HCT116 (cell line): ENCODE measurements around the gene PGBD4. TPM values are rescaled to one million over a fixed set of nuclear protein-coding genes. Genes with fewer than 3 reads are reported as not detected.

Experiments
- ATAC-seq: fragments of 200-7000 bp; cut with Tn5 transposase; 2 replicates; pipeline ENCODE4 v1.9.1; 2020; ENCODE audit warnings: mild to moderate bottlenecking, moderate library complexity
- BruUV-seq: library from RNA; stranded (reverse); fragments of 400-500 nt; replicated peaks from 2 replicates; lab custom pipeline; 2021; lab: Mats Ljungman, UMichigan
- CTCF ChIA-PET: fragments of 300-600 bp; sonication (Branson Sonifier 250); formaldehyde crosslinking; loops from one replicate; lab custom pipeline; 2021; ENCODE audit warnings: antibody characterized with exemption; lab: Charles Lee
- POLR2A ChIA-PET: fragments of 300-600, 350-600 bp; sonication (Branson Sonifier 250); formaldehyde crosslinking; loops from one replicate; lab custom pipeline; 2021; ENCODE audit warnings: antibody characterized with exemption; lab: Charles Lee
- RAD21 ChIA-PET, 2 experiments: fragments of 300-600 bp; sonication (Branson Sonifier 250); formaldehyde crosslinking; loops; one replicate each; lab custom pipeline; 2023; ENCODE audit warnings: low total read pairs in 2 of 2; ENCODE audit not compliant: uncharacterized antibody in 2 of 2, unreplicated experiment in 2 of 2, low non-redundant PET in 1 of 2; lab: Charles Lee
- DNase-seq: peaks from one replicate; pipeline ENCODE4 v3.0.0-alpha.2; 2010; ENCODE audit warnings: low read depth, low spot score
- H2AFZ ChIP-seq: fragments of 200-600 bp; shearing (Covaris generic), sonication (generic); 2 replicates; pipeline ENCODE4 v1.6.1; 2017; ENCODE audit warnings: low read depth, mixed run types, mixed read lengths, antibody characterized with exemption, low read length; ENCODE audit not compliant: poor library complexity, severe bottlenecking
- H3K27ac ChIP-seq: 2 replicates; pipeline ENCODE4 v1.5.1; 2012; ENCODE audit warnings: low read depth, low read length
- H3K27me3 ChIP-seq: fragments of 200-600 bp; sonication (generic); 2 replicates; pipeline ENCODE4 v1.6.1; 2016; ENCODE audit warnings: mixed run types, low read length, mixed read lengths; ENCODE audit not compliant: insufficient read depth
- H3K36me3 ChIP-seq, 2 experiments: fragments of 200-500 bp in 1 of 2; fragments of 200-600 bp in 1 of 2; sonication (Bioruptor generic) in 1 of 2; sonication (generic) in 1 of 2; 2 replicates each; pipeline versions ENCODE4 v1.5.1 to v1.6.1; 2014 to 2016; ENCODE audit warnings: low read length in 2 of 2, inconsistent platforms in 1 of 2, mixed read lengths in 1 of 2, mixed run types in 1 of 2; ENCODE audit not compliant: insufficient read depth in 2 of 2, control insufficient read depth in 1 of 2
- H3K4me1 ChIP-seq, 2 experiments: fragments of 200-600 bp in 1 of 2; sonication (generic) in 1 of 2; 2 replicates each; pipeline versions ENCODE4 v1.5.1 to v1.6.1; 2012 to 2017; ENCODE audit warnings: low read length in 2 of 2, inconsistent platforms in 1 of 2, mild to moderate bottlenecking in 1 of 2, mixed read lengths in 1 of 2, mixed run types in 1 of 2, moderate library complexity in 1 of 2; ENCODE audit not compliant: insufficient read depth in 2 of 2, control insufficient read depth in 1 of 2
- H3K4me2 ChIP-seq: fragments of 200-600 bp; sonication (generic); 2 replicates; pipeline ENCODE4 v1.6.1; 2017; ENCODE audit warnings: mixed run types, low read length, mixed read lengths
- H3K4me3 ChIP-seq, 2 experiments: fragments of 200-600 bp in 1 of 2; sonication (generic) in 1 of 2; replicated peaks in 1 of 2; 2 replicates each; pipeline ENCODE4 v1.5.1; 2011 to 2016; ENCODE audit warnings: low read length in 2 of 2, control low read depth in 1 of 2, low read depth in 1 of 2, mild to moderate bottlenecking in 1 of 2, mixed read lengths in 1 of 2, mixed run types in 1 of 2
- H3K79me2 ChIP-seq: fragments of 200-600 bp; sonication (generic); 2 replicates; pipeline ENCODE4 v1.6.1; 2017; ENCODE audit warnings: mild to moderate bottlenecking, mixed run types, low read length, moderate library complexity, mixed read lengths; ENCODE audit not compliant: insufficient read depth
- H3K9ac ChIP-seq: fragments of 200-600 bp; sonication (generic); 2 replicates; pipeline ENCODE4 v1.6.1; 2016; ENCODE audit warnings: low read length, mixed read lengths
- H3K9me2 ChIP-seq: fragments of 200-600 bp; sonication (generic), shearing (Covaris generic); 2 replicates; pipeline ENCODE4 v1.6.1; 2017; ENCODE audit warnings: mixed run types, mild to moderate bottlenecking, moderate library complexity; ENCODE audit not compliant: insufficient read depth
- H3K9me3 ChIP-seq, 2 experiments: fragments of 200-500 bp in 1 of 2; fragments of 200-600 bp in 1 of 2; sonication (Bioruptor generic) in 1 of 2; sonication (generic) in 1 of 2; 2 replicates each; pipeline ENCODE4 v1.6.1; 2014 to 2017; ENCODE audit warnings: low read length in 2 of 2, mixed read lengths in 2 of 2, inconsistent platforms in 1 of 2, low read depth in 1 of 2, mild to moderate bottlenecking in 1 of 2, mixed run types in 1 of 2, moderate library complexity in 1 of 2; ENCODE audit not compliant: control insufficient read depth in 1 of 2, insufficient read depth in 1 of 2
- H4K20me1 ChIP-seq: fragments of 200-600 bp; sonication (generic), shearing (Covaris generic); 2 replicates; pipeline ENCODE4 v1.6.1; 2017; ENCODE audit warnings: mixed run types, mild to moderate bottlenecking, moderate library complexity; ENCODE audit not compliant: insufficient read depth
- CBX3 ChIP-seq: IDR thresholded peaks from 2 replicates; pipeline ENCODE4 v1.6.1; 2012; ENCODE audit warnings: low read depth
- CEBPB ChIP-seq: IDR thresholded peaks from 2 replicates; pipeline ENCODE4 v1.6.1; 2012; ENCODE audit warnings: low read depth
- EGR1 ChIP-seq: IDR thresholded peaks from 2 replicates; pipeline ENCODE4 v1.6.1; 2012; ENCODE audit warnings: low read depth
- ELF1 ChIP-seq: IDR thresholded peaks from 2 replicates; pipeline ENCODE4 v1.6.1; 2012; ENCODE audit warnings: low read depth, borderline replicate concordance
- POLR2A ChIP-seq: IDR thresholded peaks from 2 replicates; pipeline ENCODE4 v1.7.0; 2011; ENCODE audit warnings: borderline replicate concordance; ENCODE audit not compliant: insufficient read depth, insufficient read length; ENCODE audit errors: extremely low read depth
- POLR2AphosphoS5 ChIP-seq: IDR thresholded peaks from 2 replicates; pipeline ENCODE4 v1.6.1; 2011; ENCODE audit warnings: mild to moderate bottlenecking, low read depth, low read length, moderate library complexity
- SIN3A ChIP-seq: IDR thresholded peaks from 2 replicates; pipeline ENCODE4 v1.6.1; 2012; ENCODE audit warnings: low read depth
- SP1 ChIP-seq: IDR thresholded peaks from 2 replicates; pipeline ENCODE4 v1.6.1; 2012; ENCODE audit warnings: low read depth
- SRF ChIP-seq: IDR thresholded peaks from 2 replicates; pipeline ENCODE4 v1.6.1; 2012; ENCODE audit warnings: low read depth
- TCF7L2 ChIP-seq: IDR thresholded peaks from 2 replicates; pipeline ENCODE4 v1.7.0; 2011; ENCODE audit warnings: borderline replicate concordance, inconsistent platforms; ENCODE audit not compliant: insufficient read depth, insufficient read length; ENCODE audit errors: extremely low read depth
- YY1 ChIP-seq: IDR thresholded peaks from 2 replicates; pipeline ENCODE4 v1.6.1; 2011; ENCODE audit warnings: low read length, low read depth, moderate library complexity, mild to moderate bottlenecking; ENCODE audit not compliant: insufficient replicate concordance; ENCODE audit errors: extremely low read depth
- ZFX ChIP-seq: fragments of 450-650 bp; IDR thresholded peaks from 2 replicates; pipeline ENCODE4 v1.6.1; 2017
- ZNF274 ChIP-seq: fragments of 200-500 bp; sonication (Bioruptor generic); IDR thresholded peaks from 2 replicates; pipeline ENCODE4 v1.6.1; 2014; ENCODE audit warnings: mild to moderate bottlenecking, low read depth, low read length, inconsistent platforms
- intact Hi-C: fragments of 100-400 bp; cut with micrococcal nuclease; formaldehyde crosslinking; loops from 2 replicates; pipeline ENCODE4 v1.10.0; 2022
- total RNA-seq: library from RNA; stranded (reverse); gene quantifications from one replicate; pipeline ENCODE4 v1.2.1, GENCODE V29; 2021; ENCODE audit not compliant: unreplicated experiment
- TF ChIP-seq, protein P1 (sequence below), 3 experiments: fragments of 200-600 bp in 1 of 3; sonication (generic) in 1 of 3; IDR thresholded peaks in 2 of 3; conservative IDR thresholded peaks in 1 of 3; 2 replicates each; pipeline ENCODE4 v1.5.1; 2012 to 2017; ENCODE audit warnings: low read depth in 2 of 3, low read length in 2 of 3, antibody characterized with exemption in 1 of 3, borderline replicate concordance in 1 of 3, control low read depth in 1 of 3, mild to moderate bottlenecking in 1 of 3, mixed read lengths in 1 of 3, mixed run types in 1 of 3, moderate library complexity in 1 of 3; ENCODE audit not compliant: insufficient read depth in 1 of 3
- TF ChIP-seq, protein P2 (sequence below): IDR thresholded peaks from 2 replicates; pipeline ENCODE4 v1.6.1; 2012
- TF ChIP-seq, protein P3 (sequence below): IDR thresholded peaks from 2 replicates; pipeline ENCODE4 v1.6.1; 2011; ENCODE audit warnings: mild to moderate bottlenecking, low read length, moderate library complexity; ENCODE audit not compliant: insufficient replicate concordance; ENCODE audit errors: extremely low read depth

The PGBD4 gene
- total RNA-seq, 1 experiment from 2014 or later, result 0.96 TPM

DNA sequence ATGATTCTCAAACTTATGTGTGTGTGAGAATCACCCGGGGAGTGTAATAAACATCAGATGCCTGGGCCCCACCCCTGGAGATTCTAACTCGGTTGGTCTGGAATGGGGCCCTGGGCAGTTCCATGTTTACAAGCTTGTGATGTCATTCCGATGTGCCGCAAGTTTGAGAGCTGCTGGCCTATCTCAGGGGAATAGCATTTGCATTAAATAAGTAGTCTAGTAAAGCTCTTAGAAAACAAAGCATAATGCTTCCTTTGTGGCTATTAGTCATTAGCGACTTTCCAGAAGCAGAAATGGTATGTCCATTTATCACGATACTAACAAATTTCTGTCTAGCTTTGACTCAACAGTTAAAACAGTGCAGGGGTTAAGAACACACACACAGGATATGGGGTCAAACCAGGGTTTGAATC, 20.9 kb downstream of the PGBD4 start:
- H3K36me3 ChIP-seq, result no peaks in the 10 kb centered on the region
- intact Hi-C loops, result no loop called here
- no peak overlapping the region for H3K4me3 ChIP-seq
- no peaks in the 10 kb centered on the region for H3K79me2 ChIP-seq
- H3K9me2 ChIP-seq, result no peaks in the 10 kb centered on the region
- H4K20me1 ChIP-seq, result no peaks in the 10 kb centered on the region
- H3K9ac ChIP-seq, result no peak overlapping the region
- ChIA-PET RAD21 (interaction anchor here in 1 of 2 experiments (0.6 kb wide), 1 partner anchor 870 kb away, joined by 3 read pairs; no protein-coding TSS in a partner anchor), CTCF (no interaction called here), POLR2A (no interaction called here)
- H3K27ac ChIP-seq, result no peak overlapping the region
- H2AFZ ChIP-seq, result no peak overlapping the region
- BruUV-seq, result no TSS peak
- no peaks in the 10 kb centered on the region for H3K27me3 ChIP-seq
- DNase-seq, result no peak
- no peaks in the 10 kb centered on the region for H3K4me1 ChIP-seq
- no peak overlapping the region for H3K4me2 ChIP-seq
- H3K9me3 ChIP-seq, result no peaks in the 10 kb centered on the region
- no peak for ATAC-seq
- no peak for TF ChIP-seq POLR2A
- no peak for TF ChIP-seq ZFX
- TF ChIP-seq ELF1, result no peak
- no peak for TF ChIP-seq SP1
- TF ChIP-seq TCF7L2, result no peak
- TF ChIP-seq EGR1, result no peak
- no peak for TF ChIP-seq POLR2AphosphoS5
- TF ChIP-seq YY1, result no peak
- TF ChIP-seq, protein P1, sequence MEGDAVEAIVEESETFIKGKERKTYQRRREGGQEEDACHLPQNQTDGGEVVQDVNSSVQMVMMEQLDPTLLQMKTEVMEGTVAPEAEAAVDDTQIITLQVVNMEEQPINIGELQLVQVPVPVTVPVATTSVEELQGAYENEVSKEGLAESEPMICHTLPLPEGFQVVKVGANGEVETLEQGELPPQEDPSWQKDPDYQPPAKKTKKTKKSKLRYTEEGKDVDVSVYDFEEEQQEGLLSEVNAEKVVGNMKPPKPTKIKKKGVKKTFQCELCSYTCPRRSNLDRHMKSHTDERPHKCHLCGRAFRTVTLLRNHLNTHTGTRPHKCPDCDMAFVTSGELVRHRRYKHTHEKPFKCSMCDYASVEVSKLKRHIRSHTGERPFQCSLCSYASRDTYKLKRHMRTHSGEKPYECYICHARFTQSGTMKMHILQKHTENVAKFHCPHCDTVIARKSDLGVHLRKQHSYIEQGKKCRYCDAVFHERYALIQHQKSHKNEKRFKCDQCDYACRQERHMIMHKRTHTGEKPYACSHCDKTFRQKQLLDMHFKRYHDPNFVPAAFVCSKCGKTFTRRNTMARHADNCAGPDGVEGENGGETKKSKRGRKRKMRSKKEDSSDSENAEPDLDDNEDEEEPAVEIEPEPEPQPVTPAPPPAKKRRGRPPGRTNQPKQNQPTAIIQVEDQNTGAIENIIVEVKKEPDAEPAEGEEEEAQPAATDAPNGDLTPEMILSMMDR (IDR thresholded peaks at IDR 0.05 in 2 of 3, conservative IDR thresholded peaks at IDR 0.05 in 1 of 3; ENCODE audit: borderline replicate concordance in 1 of 3, insufficient read depth in 1 of 3, low read depth in 2 of 3, low read length in 2 of 3), result no peak
- TF ChIP-seq SRF, result no peak
- TF ChIP-seq, protein P2, sequence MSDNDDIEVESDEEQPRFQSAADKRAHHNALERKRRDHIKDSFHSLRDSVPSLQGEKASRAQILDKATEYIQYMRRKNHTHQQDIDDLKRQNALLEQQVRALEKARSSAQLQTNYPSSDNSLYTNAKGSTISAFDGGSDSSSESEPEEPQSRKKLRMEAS, result no peak
- TF ChIP-seq CEBPB, result no peak
- no peak for TF ChIP-seq SIN3A
- TF ChIP-seq CBX3, result no peak
- TF ChIP-seq ZNF274, result no peak
- TF ChIP-seq, protein P3, sequence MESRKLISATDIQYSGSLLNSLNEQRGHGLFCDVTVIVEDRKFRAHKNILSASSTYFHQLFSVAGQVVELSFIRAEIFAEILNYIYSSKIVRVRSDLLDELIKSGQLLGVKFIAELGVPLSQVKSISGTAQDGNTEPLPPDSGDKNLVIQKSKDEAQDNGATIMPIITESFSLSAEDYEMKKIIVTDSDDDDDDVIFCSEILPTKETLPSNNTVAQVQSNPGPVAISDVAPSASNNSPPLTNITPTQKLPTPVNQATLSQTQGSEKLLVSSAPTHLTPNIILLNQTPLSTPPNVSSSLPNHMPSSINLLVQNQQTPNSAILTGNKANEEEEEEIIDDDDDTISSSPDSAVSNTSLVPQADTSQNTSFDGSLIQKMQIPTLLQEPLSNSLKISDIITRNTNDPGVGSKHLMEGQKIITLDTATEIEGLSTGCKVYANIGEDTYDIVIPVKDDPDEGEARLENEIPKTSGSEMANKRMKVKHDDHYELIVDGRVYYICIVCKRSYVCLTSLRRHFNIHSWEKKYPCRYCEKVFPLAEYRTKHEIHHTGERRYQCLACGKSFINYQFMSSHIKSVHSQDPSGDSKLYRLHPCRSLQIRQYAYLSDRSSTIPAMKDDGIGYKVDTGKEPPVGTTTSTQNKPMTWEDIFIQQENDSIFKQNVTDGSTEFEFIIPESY, result no peak
